ENCODE data around the gene COX6B2. TPM values are rescaled to one million over a fixed set of nuclear protein-coding genes. Genes with fewer than 3 reads are reported as not detected.

COX6B2 gene
- total and polyA plus RNA-seq, 2 donors (not counting 1 experiment from before 2014, with no cell fraction given): 0.14 to 0.17 TPM

- no peak for DNase-seq (ENCODE audit: low read depth in 2 of 2)
- peaks cover under 1% of the 10 kb centered on the region for H4K20me1 ChIP-seq (ENCODE audit: control insufficient read depth, extremely low read depth, insufficient read depth, low read length)
- no peak overlapping the region for H3K4me3 ChIP-seq (replicated peaks in 1 of 4; ENCODE audit: control extremely low read depth in 1 of 4, insufficient read depth in 1 of 4, low read depth in 3 of 4, low read length in 4 of 4)
- no peak overlapping the region for H3K9ac ChIP-seq (ENCODE audit: insufficient read depth, low read length)
- peaks cover 6% of the 10 kb centered on the region for H3K36me3 ChIP-seq (ENCODE audit: control insufficient read depth, insufficient read depth, low read length)
- no peak overlapping the region for H2AFZ ChIP-seq (ENCODE audit: low read length)
- TF ChIP-seq CTCF (conservative IDR thresholded peaks at IDR 0.05 in 1 of 2, IDR thresholded peaks at IDR 0.05 in 1 of 2; ENCODE audit: low read depth in 1 of 2, low read length in 2 of 2): no peak
- no peak for TF ChIP-seq EZH2 (IDR thresholded peaks at IDR 0.05; ENCODE audit: low read length, missing control alignments)
- H3K4me2 ChIP-seq (ENCODE audit: extremely low read depth, insufficient read depth, low read length): no peak overlapping the region
- no peaks in the 10 kb centered on the region for H3K9me3 ChIP-seq (ENCODE audit: control insufficient read depth, insufficient read depth, low read depth, low read length)
- H3K79me2 ChIP-seq (ENCODE audit: control insufficient read depth, insufficient read depth, low read length): peaks cover 19% of the 10 kb centered on the region
- H3K4me1 ChIP-seq (ENCODE audit: control insufficient read depth, extremely low read depth, insufficient read depth, low read length): peaks cover 4% of the 10 kb centered on the region
- no peak overlapping the region for H3K27ac ChIP-seq (ENCODE audit: insufficient read depth, low read length)
- H3K27me3 ChIP-seq (ENCODE audit: control insufficient read depth, insufficient read depth, low read length): no peaks in the 10 kb centered on the region
These were observed 46.0 kb upstream of the COX6B2 start for GRCh38 chr19:55400281-55401087.

DNA sequence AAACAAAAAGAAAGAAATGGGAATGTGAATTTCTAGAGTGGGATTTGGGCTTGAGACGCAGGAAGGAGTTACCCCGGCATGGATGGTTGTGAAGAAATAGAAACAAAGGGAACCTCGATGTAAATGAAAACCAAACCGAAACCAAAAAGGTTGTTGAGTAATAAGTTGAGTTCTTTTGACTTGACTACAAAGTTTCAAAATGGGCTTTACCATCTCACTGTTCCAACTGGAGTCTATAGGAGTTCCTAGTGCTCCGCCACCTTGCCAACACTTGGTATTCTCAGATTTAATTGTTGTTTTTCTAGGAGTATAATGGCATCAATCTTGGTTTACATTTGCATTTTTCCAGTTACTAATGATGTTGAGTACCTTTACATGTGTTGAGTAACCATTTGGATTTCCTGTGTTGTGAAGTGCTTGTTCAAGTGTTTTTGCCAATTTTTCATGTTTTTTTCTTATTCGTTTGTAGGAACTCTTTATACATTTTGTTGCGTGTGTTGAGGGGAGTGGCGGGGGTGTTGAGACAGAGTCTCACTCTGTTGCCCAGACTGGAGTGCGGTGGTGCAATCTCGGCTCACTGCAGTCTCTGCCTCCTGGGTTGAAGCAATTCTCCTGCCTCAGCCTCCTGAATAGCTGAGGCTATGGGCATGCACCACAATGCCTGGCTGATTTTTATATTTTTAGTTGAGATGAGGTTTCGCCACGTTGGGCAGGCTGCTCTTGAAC is 43.8 kb upstream of the COX6B2 start:
- DNase-seq (ENCODE audit: low read depth in 2 of 2): no peak
- TF ChIP-seq CTCF (conservative IDR thresholded peaks at IDR 0.05 in 1 of 2, IDR thresholded peaks at IDR 0.05 in 1 of 2; ENCODE audit: low read depth in 1 of 2, low read length in 2 of 2): no peak
- TF ChIP-seq EZH2 (IDR thresholded peaks at IDR 0.05; ENCODE audit: low read length, missing control alignments): no peak
- Histone ChIP-seq H3K36me3 (ENCODE audit: control insufficient read depth, insufficient read depth, low read length) (no peaks in the 10 kb centered on the region), H3K4me2 (ENCODE audit: extremely low read depth, insufficient read depth, low read length) (no peak overlapping the region), H3K9me3 (ENCODE audit: control insufficient read depth, insufficient read depth, low read depth, low read length) (no peaks in the 10 kb centered on the region), H4K20me1 (ENCODE audit: control insufficient read depth, extremely low read depth, insufficient read depth, low read length) (no peaks in the 10 kb centered on the region), H3K9ac (ENCODE audit: insufficient read depth, low read length) (no peak overlapping the region), H3K79me2 (ENCODE audit: control insufficient read depth, insufficient read depth, low read length) (peaks cover 6% of the 10 kb centered on the region), H2AFZ (ENCODE audit: low read length) (no peak overlapping the region), H3K27me3 (ENCODE audit: control insufficient read depth, insufficient read depth, low read length) (no peaks in the 10 kb centered on the region), H3K27ac (ENCODE audit: insufficient read depth, low read length) (no peak overlapping the region), H3K4me1 (ENCODE audit: control insufficient read depth, extremely low read depth, insufficient read depth, low read length) (no peaks in the 10 kb centered on the region), H3K4me3 (replicated peaks in 1 of 4; ENCODE audit: control extremely low read depth in 1 of 4, insufficient read depth in 1 of 4, low read depth in 3 of 4, low read length in 4 of 4) (no peak overlapping the region)
